HepG2 (cell line): ENCODE measurements around the gene DUSP15. TPM values are rescaled to one million over a fixed set of nuclear protein-coding genes. Genes with fewer than 3 reads are reported as not detected.

ENCODE experiments used
- ESRRA ChIP-seq: sonication (generic); formaldehyde crosslinking; IDR thresholded peaks from 2 replicates; pipeline ENCODE4 v1.5.1; 2020; ENCODE audit warnings: mild to moderate bottlenecking, low read depth, missing genetic modification reagents
- FOXM1 ChIP-seq: sonication (generic); formaldehyde crosslinking; IDR thresholded peaks from 2 replicates; pipeline ENCODE4 v1.5.0; 2020; ENCODE audit warnings: missing genetic modification reagents
- HIVEP1 ChIP-seq: sonication (generic); formaldehyde crosslinking; IDR thresholded peaks from 2 replicates; pipeline ENCODE4 v1.4.0; 2020; ENCODE audit warnings: mild to moderate bottlenecking, missing genetic modification reagents
- KDM1A ChIP-seq: IDR thresholded peaks from 2 replicates; pipeline ENCODE4 v1.6.1; 2016; ENCODE audit warnings: missing compliant biosample characterization
- KLF6 ChIP-seq: IDR thresholded peaks from 2 replicates; pipeline ENCODE4 v1.8.0; 2016; ENCODE audit warnings: missing biosample characterization, missing genetic modification reagents
- PRDM10 ChIP-seq: sonication (generic); formaldehyde crosslinking; IDR thresholded peaks from 2 replicates; pipeline ENCODE4 v1.4.0; 2020; ENCODE audit warnings: low read depth, missing genetic modification reagents
- SMAD1 ChIP-seq: sonication (generic); formaldehyde crosslinking; IDR thresholded peaks from 2 replicates; pipeline ENCODE4 v1.4.0; 2020; ENCODE audit warnings: missing genetic modification reagents, low read depth, mild to moderate bottlenecking, borderline replicate concordance
- SOX13 ChIP-seq, 3 experiments: fragments of 450-650 bp in 1 of 3; sonication (generic) in 1 of 3; formaldehyde crosslinking in 1 of 3; IDR thresholded peaks in 2 of 3; conservative IDR thresholded peaks in 1 of 3; 2 replicates each; pipeline versions ENCODE4 v1.5.0 to v1.6.1; 2016 to 2020; ENCODE audit warnings: antibody characterized with exemption in 1 of 3, mild to moderate bottlenecking in 1 of 3, missing compliant biosample characterization in 1 of 3, missing genetic modification reagents in 1 of 3, moderate library complexity in 1 of 3
- TRIM24 ChIP-seq: sonication (generic); formaldehyde crosslinking; IDR thresholded peaks from 2 replicates; pipeline ENCODE4 v1.8.0; 2022; ENCODE audit warnings: mild to moderate bottlenecking, missing genetic modification reagents
- ZFAT ChIP-seq: sonication (generic); formaldehyde crosslinking; conservative IDR thresholded peaks from 2 replicates; pipeline ENCODE4 v1.8.1; 2023; ENCODE audit warnings: missing genetic modification reagents, inconsistent platforms
- ZMYM3 ChIP-seq: sonication (generic); formaldehyde crosslinking; IDR thresholded peaks from 2 replicates; pipeline ENCODE4 v1.5.1; 2020; ENCODE audit warnings: mild to moderate bottlenecking, missing genetic modification reagents
- ZNF20 ChIP-seq: sonication (generic); formaldehyde crosslinking; IDR thresholded peaks from 2 replicates; pipeline ENCODE4 v1.4.0; 2020; ENCODE audit warnings: mild to moderate bottlenecking, moderate library complexity, missing genetic modification reagents
- ZNF280D ChIP-seq: sonication (generic); formaldehyde crosslinking; IDR thresholded peaks from 2 replicates; pipeline ENCODE4 v1.5.1; 2020; ENCODE audit warnings: mild to moderate bottlenecking, missing genetic modification reagents
- ZNF292 ChIP-seq: sonication (generic); formaldehyde crosslinking; IDR thresholded peaks from 2 replicates; pipeline ENCODE4 v1.8.1; 2022; ENCODE audit warnings: mild to moderate bottlenecking, low read depth, missing genetic modification reagents, borderline replicate concordance
- ZNF430 ChIP-seq: sonication (generic); formaldehyde crosslinking; IDR thresholded peaks from 2 replicates; pipeline ENCODE4 v1.9.0; 2021; ENCODE audit warnings: mild to moderate bottlenecking, missing genetic modification reagents
- ZNF616 ChIP-seq: sonication (generic); formaldehyde crosslinking; IDR thresholded peaks from 2 replicates; pipeline ENCODE4 v1.5.0; 2020; ENCODE audit warnings: low read depth, mild to moderate bottlenecking, missing genetic modification reagents
- ZNF768 ChIP-seq: sonication (generic); formaldehyde crosslinking; IDR thresholded peaks from 2 replicates; pipeline ENCODE4 v1.4.0; 2020; ENCODE audit warnings: missing genetic modification reagents
- polyA plus RNA-seq, 8 experiments: library from polyadenylated mRNA; depleted of rRNA in 3 of 8; stranded (reverse) in 7 of 8; unstranded in 1 of 8; fragments of >200 nt; fragmentation: Illumina TruSeq in 4 of 8; extraction: Trizol in 4 of 8; gene quantifications; 2 replicates each; pipeline versions ENCODE4 v1.2.1 to v1.2.3, GENCODE V29; 2011 to 2016; ENCODE audit warnings: low read depth in 4 of 8, missing spikeins in 1 of 8, mixed read lengths in 1 of 8; ENCODE audit not compliant: insufficient read depth in 1 of 8
- total RNA-seq, 5 experiments: library from RNA; depleted of rRNA; stranded (reverse); fragments of >200 nt; fragmentation: Illumina TruSeq; extraction: Trizol; gene quantifications; 2 replicates each; pipeline ENCODE4 v1.2.3, GENCODE V29; 2016; ENCODE audit warnings: low read depth in 1 of 5
- TF ChIP-seq, protein P1 (sequence below): sonication (generic); formaldehyde crosslinking; IDR thresholded peaks from 2 replicates; pipeline ENCODE4 v1.4.0; 2020; ENCODE audit warnings: missing genetic modification reagents, borderline replicate concordance

DUSP15 gene
- total and polyA plus RNA-seq, 2 of the 13 experiments (the other 11 are each of a cell fraction or from before 2014, with no cell fraction given): 0.17 to 0.93 TPM

DNA sequence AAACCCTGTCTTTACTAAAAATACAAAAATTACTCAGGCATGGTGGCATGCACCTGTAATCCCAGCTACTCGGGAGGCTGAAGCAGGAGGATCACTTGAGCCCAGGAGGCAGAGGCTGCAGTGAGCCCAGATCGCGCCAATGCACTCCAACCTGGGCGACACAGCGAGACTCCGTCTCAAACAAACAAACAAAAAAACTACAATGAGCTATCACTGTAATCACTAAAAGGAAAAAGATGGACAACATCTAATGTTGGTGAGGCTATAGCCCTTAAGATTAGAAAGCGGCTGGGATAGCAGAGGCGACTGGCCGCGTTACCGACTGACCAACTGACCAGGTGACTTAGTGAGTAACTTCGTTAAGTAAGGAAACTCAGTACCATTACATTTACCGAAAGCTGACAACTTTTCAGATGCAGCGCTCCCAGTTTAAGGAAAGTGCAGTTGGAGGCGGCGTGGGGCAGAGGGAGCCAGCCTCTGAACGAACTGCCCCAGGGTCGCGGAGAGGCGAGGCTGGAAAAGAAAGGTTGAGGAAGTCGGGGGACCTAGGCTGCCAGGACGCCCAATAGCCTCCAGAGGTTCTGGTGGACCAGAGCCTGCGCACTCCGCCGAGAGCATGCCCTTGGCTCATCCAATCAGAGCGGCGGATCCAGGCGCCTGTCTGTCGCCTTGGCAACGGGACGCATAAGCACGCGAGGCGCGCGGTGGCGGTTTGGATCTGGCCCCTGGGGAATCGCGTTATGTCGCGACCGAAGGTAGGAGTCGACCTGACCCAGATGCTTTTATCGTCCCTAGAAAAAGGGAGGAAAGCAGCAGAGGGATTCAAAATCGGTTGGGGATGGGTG is 9.0 kb upstream of the DUSP15 start (continued):
- TF ChIP-seq, protein P1, sequence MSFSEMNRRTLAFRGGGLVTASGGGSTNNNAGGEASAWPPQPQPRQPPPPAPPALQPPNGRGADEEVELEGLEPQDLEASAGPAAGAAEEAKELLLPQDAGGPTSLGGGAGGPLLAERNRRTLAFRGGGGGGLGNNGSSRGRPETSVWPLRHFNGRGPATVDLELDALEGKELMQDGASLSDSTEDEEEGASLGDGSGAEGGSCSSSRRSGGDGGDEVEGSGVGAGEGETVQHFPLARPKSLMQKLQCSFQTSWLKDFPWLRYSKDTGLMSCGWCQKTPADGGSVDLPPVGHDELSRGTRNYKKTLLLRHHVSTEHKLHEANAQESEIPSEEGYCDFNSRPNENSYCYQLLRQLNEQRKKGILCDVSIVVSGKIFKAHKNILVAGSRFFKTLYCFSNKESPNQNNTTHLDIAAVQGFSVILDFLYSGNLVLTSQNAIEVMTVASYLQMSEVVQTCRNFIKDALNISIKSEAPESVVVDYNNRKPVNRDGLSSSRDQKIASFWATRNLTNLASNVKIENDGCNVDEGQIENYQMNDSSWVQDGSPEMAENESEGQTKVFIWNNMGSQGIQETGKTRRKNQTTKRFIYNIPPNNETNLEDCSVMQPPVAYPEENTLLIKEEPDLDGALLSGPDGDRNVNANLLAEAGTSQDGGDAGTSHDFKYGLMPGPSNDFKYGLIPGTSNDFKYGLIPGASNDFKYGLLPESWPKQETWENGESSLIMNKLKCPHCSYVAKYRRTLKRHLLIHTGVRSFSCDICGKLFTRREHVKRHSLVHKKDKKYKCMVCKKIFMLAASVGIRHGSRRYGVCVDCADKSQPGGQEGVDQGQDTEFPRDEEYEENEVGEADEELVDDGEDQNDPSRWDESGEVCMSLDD (CRISPR knock-in tag): no peak
- TF ChIP-seq ZNF20 (CRISPR knock-in tag): no peak
- peak; percentile 73; the same call in 1 of the 2 replicates for TF ChIP-seq SMAD1
- 0 out of 2 replicates have a peak, but pooled peaks have one; percentile 25 for TF ChIP-seq SOX13 (IDR thresholded peaks at IDR 0.05)
- TF ChIP-seq SOX13 (CRISPR knock-in tag; conservative IDR thresholded peaks at IDR 0.05 in 1 of 2, IDR thresholded peaks at IDR 0.05 in 1 of 2): no peak
- TF ChIP-seq FOXM1 (CRISPR knock-in tag): no peak
- no peak for TF ChIP-seq TRIM24 (CRISPR knock-in tag)
- TF ChIP-seq ESRRA (CRISPR knock-in tag): no peak; the same call in none of the 2 replicates
- peak; percentile 75; the same call in 1 of the 2 replicates for TF ChIP-seq KLF6
- no peak; the same call in 1 of the 2 replicates for TF ChIP-seq PRDM10 (CRISPR knock-in tag)
- peak; percentile 10; the same call in 1 of the 2 replicates for TF ChIP-seq ZNF292
- no peak for TF ChIP-seq ZNF616 (CRISPR knock-in tag)
- peak; percentile 81 for TF ChIP-seq ZMYM3 (CRISPR knock-in tag)
- peak; percentile 61 for TF ChIP-seq HIVEP1 (CRISPR knock-in tag)
- no peak for TF ChIP-seq ZFAT (CRISPR knock-in tag)
- TF ChIP-seq KDM1A: no peak
- peak; percentile 13 for TF ChIP-seq ZNF280D (CRISPR knock-in tag)
- peak; percentile 36; the same call in 1 of the 2 replicates for TF ChIP-seq ZNF768
- TF ChIP-seq ZNF430: peak; percentile 66
